Measurements from ENCODE around the gene MATCAP1. TPM values are rescaled to one million over a fixed set of nuclear protein-coding genes. Genes with fewer than 3 reads are reported as not detected.

MATCAP1 gene
- polyA plus RNA-seq, 2 of the 4 experiments (the other 2 are of a cell fraction) = 7.5 to 20.8 TPM

- WGBS (ENCODE audit: missing lambda C conversion rate) = 1% methylated on average over 40 of the region's 46 CpGs
- H3K9me3 ChIP-seq = no peaks in the 10 kb centered on the region
- DNase-seq (ENCODE audit: low read depth in 1 of 2, low spot score in 1 of 2) (peak; percentile 92 to 98), FAIRE-seq (peak; percentile 7), ATAC-seq (peak; percentile 87 to 97)
- peak within 1 kb of the TSS; percentile 83 for H3K4me3 ChIP-seq
- H3K4me1 ChIP-seq = peaks cover 13% of the 10 kb centered on the region
- H3K4me2 ChIP-seq = peak within 1 kb of the TSS; percentile 94
- ChIA-PET POLR2A (interaction anchor here (0.7 to 3.1 kb wide), 15 partner anchors 9 to 50 kb away, joined by 3 to 30 read pairs (median 5); partner anchors contain the start of genes E2F4, FHOD1 and SLC9A5), CTCF (interaction anchor here (1.2 to 14.1 kb wide), 10 partner anchors 10 to 273 kb away, joined by 3 to 138 read pairs (median 4); partner anchors contain the start of genes FHOD1 and SLC9A5)
- peak within 1 kb of the TSS; percentile 89 to 95 for H3K27ac ChIP-seq
- TF ChIP-seq MAZ (IDR thresholded peaks at IDR 0.05; ENCODE audit: borderline replicate concordance, low read depth, low read length) (peak; percentile 84; the same call in 1 of the 2 replicates), ELK1 (IDR thresholded peaks at IDR 0.05; ENCODE audit: low read depth, low read length) (0 out of 2 replicates have a peak, but pooled peaks have one; percentile 62), NPAS2 (CRISPR knock-in tag; IDR thresholded peaks at IDR 0.05; ENCODE audit: borderline replicate concordance) (no peak), HOXA7 (CRISPR knock-in tag; IDR thresholded peaks at IDR 0.05) (no peak), HDAC2 (IDR thresholded peaks at IDR 0.05) (peak; percentile 74; the same call in 1 of the 2 replicates), RNF2 (IDR thresholded peaks at IDR 0.05; ENCODE audit: borderline replicate concordance, low read depth) (no peak), CTCF (IDR thresholded peaks at IDR 0.05) (peak; percentile 36; the same call in 1 of the 3 replicates), CHD2 (IDR thresholded peaks at IDR 0.05; ENCODE audit: low read length, partially characterized antibody) (no peak), MAFK (IDR thresholded peaks at IDR 0.05; ENCODE audit: partially characterized antibody) (peak; percentile 23), NR3C1 (IDR thresholded peaks at IDR 0.05) (no peak), JUN (IDR thresholded peaks at IDR 0.05) (peak; percentile 76 to 83; a peak in 4 of 5 replicates), RCOR1 (IDR thresholded peaks at IDR 0.05; ENCODE audit: low read depth, low read length) (no peak), PBX3 (IDR thresholded peaks at IDR 0.05) (peak; percentile 44; the same call in 1 of the 2 replicates), MAX (IDR thresholded peaks at IDR 0.05) (peak; percentile 90), REST (IDR thresholded peaks at IDR 0.05) (peak; percentile 20; the same call in 1 of the 2 replicates), SREBF2 (IDR thresholded peaks at IDR 0.05) (no peak), GATA3 (IDR thresholded peaks at IDR 0.05; ENCODE audit: borderline replicate concordance) (peak; percentile 53; the same call in 1 of the 2 replicates), HMGXB4 (CRISPR knock-in tag; IDR thresholded peaks at IDR 0.05; ENCODE audit: borderline replicate concordance) (no peak), ESRRA (IDR thresholded peaks at IDR 0.05; ENCODE audit: borderline replicate concordance, low read length) (no peak), KDM5A (IDR thresholded peaks at IDR 0.05) (peak; percentile 98), CEBPB (IDR thresholded peaks at IDR 0.05) (peak in 1 of 2 experiments; percentile 31; a peak in 1 of 4 replicates), MYC (IDR thresholded peaks at IDR 0.05; ENCODE audit: borderline replicate concordance, low read length) (peak; percentile 76; the same call in 1 of the 2 replicates), HES2 (IDR thresholded peaks at IDR 0.05) (no peak), HOXB5 (CRISPR knock-in tag; IDR thresholded peaks at IDR 0.05) (peak; percentile 26; the same call in 1 of the 2 replicates), EHMT2 (IDR thresholded peaks at IDR 0.05; ENCODE audit: low read depth) (no peak), TFCP2L1 (CRISPR knock-in tag; IDR thresholded peaks at IDR 0.05) (no peak), PHF8 (IDR thresholded peaks at IDR 0.05; ENCODE audit: borderline replicate concordance, low read depth) (peak; percentile 73; the same call in 1 of the 2 replicates), CBX8 (IDR thresholded peaks at IDR 0.05) (no peak), NFE2L2 (conservative IDR thresholded peaks at IDR 0.05; ENCODE audit: low read length) (no peak)
Observed at GRCh38 chr16:67226804-67227566, 43.2 kb upstream of the MATCAP1 start, which contains the start of gene TMEM208. Gene TMEM208, plus strand, starts transcription at chr16:67227130. Its CDS starts 89 bp downstream, at chr16:67227219.
